Urinary bladder (tissue), 4 donors: ENCODE results near the gene TINCR. TPM values are rescaled to one million over a fixed set of nuclear protein-coding genes. Genes with fewer than 3 reads are reported as not detected.

Source experiments
- DNase-seq: peaks from one replicate; pipeline ENCODE4 v3.0.0-alpha.2; 2015; ENCODE audit errors: extremely low spot score
- H3K27ac ChIP-seq: one replicate; pipeline ENCODE4 v1.5.1; 2013; ENCODE audit warnings: low read depth, mild to moderate bottlenecking, moderate library complexity
- H3K36me3 ChIP-seq: one replicate; pipeline ENCODE4 v1.6.1; 2013; ENCODE audit warnings: mild to moderate bottlenecking, moderate library complexity; ENCODE audit not compliant: insufficient read depth
- H3K4me1 ChIP-seq: one replicate; pipeline ENCODE4 v1.6.1; 2013; ENCODE audit warnings: mild to moderate bottlenecking, moderate library complexity; ENCODE audit not compliant: insufficient read depth
- H3K4me3 ChIP-seq: one replicate; pipeline ENCODE4 v1.5.1; 2013; ENCODE audit warnings: low read depth, low read length
- WGBS: extraction: QIAGEN DNeasy Blood & Tissue Kit; methylation state at CpG from one replicate; pipeline ENCODE4 v1.1.7; 2013; 5-methylcytosine and 5-hydroxymethylcytosine counted together
- polyA plus RNA-seq: library from polyadenylated mRNA; stranded (reverse); fragments of 200-250 nt; gene quantifications from one replicate; pipeline ENCODE4 v1.2.3, GENCODE V29; 2013
- total RNA-seq: library from RNA; depleted of rRNA; stranded (reverse); fragments of >200 nt; gene quantifications from one replicate; pipeline ENCODE4 v1.2.3, GENCODE V29; 2014
- donor health status: healthy with polysubstance abuse.
- donor health status: healthy.

The TINCR gene
- total and polyA plus RNA-seq, 2 donors, result 0.85 to 1.6 TPM

- DNase-seq, result no peak
- no peaks in the 10 kb centered on the region for H3K4me1 ChIP-seq
- H3K36me3 ChIP-seq, result peaks cover 28% of the 10 kb centered on the region
- H3K27ac ChIP-seq, result no peak overlapping the region
- WGBS, result 81% methylated on average over 7 of the region's 7 CpGs
- no peak overlapping the region for H3K4me3 ChIP-seq
Observed at GRCh38 chr19:5594521-5594950, 26.8 kb upstream of the TINCR start.

- H3K4me3 ChIP-seq, result no peak overlapping the region
- WGBS, result 90% methylated on average over 67 of the region's 67 CpGs
- H3K27ac ChIP-seq, result no peak overlapping the region
- H3K36me3 ChIP-seq, result peaks cover 29% of the 10 kb centered on the region
- H3K4me1 ChIP-seq, result no peaks in the 10 kb centered on the region
- DNase-seq, result no peak
Observed at GRCh38 chr19:5593343-5594255, 25.8 kb upstream of the TINCR start.

- H3K4me3 ChIP-seq, result no peak overlapping the region
- no peaks in the 10 kb centered on the region for H3K4me1 ChIP-seq
- DNase-seq, result no peak
- H3K27ac ChIP-seq, result no peak overlapping the region
- whole genome bisulfite sequencing, result 87% methylated on average over 24 of the region's 24 CpGs
- H3K36me3 ChIP-seq, result peaks cover 23% of the 10 kb centered on the region
Observed at GRCh38 chr19:5592531-5593342, 25.0 kb upstream of the TINCR start.

- H3K27ac ChIP-seq, result no peak overlapping the region
- no peak for DNase-seq
- H3K36me3 ChIP-seq, result peaks cover 23% of the 10 kb centered on the region
- H3K4me3 ChIP-seq, result no peak overlapping the region
- WGBS, result 96% methylated on average over 17 of the region's 17 CpGs
- no peaks in the 10 kb centered on the region for H3K4me1 ChIP-seq
Observed at GRCh38 chr19:5591476-5591875, 23.7 kb upstream of the TINCR start.

- peaks cover 23% of the 10 kb centered on the region for H3K36me3 ChIP-seq
- no peak for DNase-seq
- H3K4me3 ChIP-seq, result no peak overlapping the region
- WGBS, result 92% methylated on average over 9 of the region's 9 CpGs
- H3K27ac ChIP-seq, result no peak overlapping the region
- no peaks in the 10 kb centered on the region for H3K4me1 ChIP-seq
Observed at GRCh38 chr19:5590865-5591154, 23.1 kb upstream of the TINCR start.

GRCh38 chr19:5590151-5590864 lies 22.6 kb upstream of the TINCR start:
- H3K27ac ChIP-seq, result no peak overlapping the region
- no peak overlapping the region for H3K4me3 ChIP-seq
- 90% methylated on average over 22 of the region's 22 CpGs for WGBS
- H3K4me1 ChIP-seq, result no peaks in the 10 kb centered on the region
- H3K36me3 ChIP-seq, result peaks cover 23% of the 10 kb centered on the region
- DNase-seq, result no peak

- DNase-seq, result no peak
- Histone ChIP-seq H3K27ac (no peak overlapping the region), H3K4me1 (no peaks in the 10 kb centered on the region), H3K4me3 (no peak overlapping the region), H3K36me3 (peaks cover 19% of the 10 kb centered on the region)
- WGBS, result 80% methylated on average over 30 of the region's 30 CpGs
Observed at GRCh38 chr19:5588906-5589676, 21.3 kb upstream of the TINCR start.

GRCh38 chr19:5588441-5588840 lies 20.7 kb upstream of the TINCR start:
- Histone ChIP-seq H3K4me1 (no peaks in the 10 kb centered on the region), H3K36me3 (peaks cover 14% of the 10 kb centered on the region), H3K27ac (no peak overlapping the region), H3K4me3 (no peak overlapping the region)
- no peak for DNase-seq
- 85% methylated on average over 10 of the region's 10 CpGs for WGBS

- Histone ChIP-seq H3K36me3 (peaks cover 14% of the 10 kb centered on the region), H3K4me1 (no peaks in the 10 kb centered on the region), H3K4me3 (no peak overlapping the region), H3K27ac (no peak overlapping the region)
- WGBS, result 90% methylated on average over 23 of the region's 23 CpGs
- DNase-seq, result no peak
Observed at GRCh38 chr19:5587661-5588060, 19.9 kb upstream of the TINCR start.

GRCh38 chr19:5587071-5587455 lies 19.3 kb upstream of the TINCR start:
- Histone ChIP-seq H3K27ac (no peak overlapping the region), H3K4me1 (no peaks in the 10 kb centered on the region), H3K36me3 (peaks cover 9% of the 10 kb centered on the region), H3K4me3 (no peak overlapping the region)
- WGBS, result 95% methylated on average over 16 of the region's 16 CpGs
- no peak for DNase-seq

GRCh38 chr19:5586300-5587070 lies 18.7 kb upstream of the TINCR start:
- WGBS, result 77% methylated on average over 26 of the region's 26 CpGs
- H3K27ac ChIP-seq, result no peak overlapping the region
- H3K36me3 ChIP-seq, result peaks cover 5% of the 10 kb centered on the region
- H3K4me1 ChIP-seq, result no peaks in the 10 kb centered on the region
- no peak overlapping the region for H3K4me3 ChIP-seq
- no peak for DNase-seq

- DNase-seq, result peak; percentile 42
- Histone ChIP-seq H3K4me3 (no peak overlapping the region), H3K36me3 (peaks cover 5% of the 10 kb centered on the region), H3K27ac (no peak overlapping the region), H3K4me1 (no peaks in the 10 kb centered on the region)
- 26% methylated on average over 29 of the region's 29 CpGs for WGBS
Observed at GRCh38 chr19:5585461-5586299, 17.9 kb upstream of the TINCR start.
